HG02938 (cell line): ENCODE data around the gene ENTPD6.

Experiments
- ATAC-seq: cut with Tn5 transposase; IDR thresholded peaks from one replicate; pipeline ENCODE4 v1.9.1; 2021; ENCODE audit warnings: mild to moderate bottlenecking, moderate library complexity; ENCODE audit not compliant: unreplicated experiment

The ENTPD6 gene

DNA sequence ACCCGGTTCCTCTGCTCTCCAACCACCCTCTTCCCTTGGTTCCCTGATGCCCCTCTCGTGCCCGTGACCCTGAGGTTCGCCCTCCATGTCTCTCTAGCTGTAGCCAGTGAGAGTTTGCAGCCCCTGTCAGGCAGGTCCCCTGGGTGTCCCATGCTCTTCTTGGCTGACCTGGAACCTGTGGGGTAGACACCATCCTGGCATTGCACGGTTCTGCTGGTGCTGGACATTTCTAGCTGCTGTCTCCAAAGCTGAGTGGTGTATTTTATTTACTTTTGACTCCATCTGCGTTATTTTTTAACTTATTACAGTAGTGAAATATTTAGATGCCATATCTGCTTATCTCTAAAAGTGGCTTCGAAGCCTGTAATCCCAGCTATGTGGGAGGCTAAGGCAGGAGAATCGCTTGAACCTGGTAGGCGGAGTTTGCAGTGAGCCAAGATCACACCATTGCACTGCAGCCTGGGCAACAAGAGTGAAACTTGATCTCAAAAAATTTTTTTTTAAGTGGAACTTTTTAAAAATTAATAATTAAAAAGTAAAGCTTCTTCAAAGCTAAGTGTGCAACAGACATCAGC is 12.5 kb downstream of the ENTPD6 start:
- no peak for ATAC-seq

DNA sequence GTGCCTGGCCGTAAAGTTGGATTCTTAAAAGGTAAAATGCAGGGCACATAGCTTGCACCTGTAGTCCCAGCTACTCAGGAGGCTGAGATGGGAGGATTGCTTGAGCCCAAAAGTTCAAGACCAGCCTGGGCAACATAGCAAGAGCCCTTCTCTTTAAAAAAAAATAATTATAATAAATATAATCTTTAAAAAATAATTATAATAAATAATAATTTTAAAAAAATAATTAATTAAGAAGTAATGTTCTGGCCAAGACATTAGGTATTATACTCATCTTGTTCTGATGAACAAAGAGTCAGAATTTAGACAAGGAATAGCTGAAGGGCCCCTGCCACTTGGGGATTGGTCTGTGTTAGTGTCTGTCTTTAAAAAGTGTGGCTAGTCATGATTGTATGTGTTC is 13.9 kb downstream of the ENTPD6 start:
- ATAC-seq = no peak

GRCh38 chr20:25209911-25210310 is 14.4 kb downstream of the ENTPD6 start:
- ATAC-seq = no peak

- no peak for ATAC-seq
Observed at GRCh38 chr20:25211273-25211672, 15.8 kb downstream of the ENTPD6 start.

DNA sequence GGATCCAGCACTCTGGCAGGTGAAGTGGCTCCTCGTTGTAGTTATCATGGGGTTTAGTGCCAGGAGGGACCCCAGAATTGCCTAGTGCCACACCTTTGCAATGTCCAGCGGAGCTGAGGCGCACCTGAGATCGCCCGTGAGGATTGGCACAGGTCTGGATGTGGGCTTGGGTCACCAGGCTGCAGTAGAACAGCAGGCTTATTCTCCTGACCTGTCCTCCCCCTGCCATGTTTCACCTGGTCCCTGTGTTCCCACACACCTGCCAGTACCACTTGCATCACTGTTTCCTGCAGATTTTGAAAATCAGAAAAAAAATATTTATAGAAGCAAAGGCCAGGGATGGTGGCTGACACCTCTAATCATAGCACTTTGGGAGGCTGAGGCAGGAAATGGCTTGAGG is 16.7 kb downstream of the ENTPD6 start:
- ATAC-seq = no peak

DNA sequence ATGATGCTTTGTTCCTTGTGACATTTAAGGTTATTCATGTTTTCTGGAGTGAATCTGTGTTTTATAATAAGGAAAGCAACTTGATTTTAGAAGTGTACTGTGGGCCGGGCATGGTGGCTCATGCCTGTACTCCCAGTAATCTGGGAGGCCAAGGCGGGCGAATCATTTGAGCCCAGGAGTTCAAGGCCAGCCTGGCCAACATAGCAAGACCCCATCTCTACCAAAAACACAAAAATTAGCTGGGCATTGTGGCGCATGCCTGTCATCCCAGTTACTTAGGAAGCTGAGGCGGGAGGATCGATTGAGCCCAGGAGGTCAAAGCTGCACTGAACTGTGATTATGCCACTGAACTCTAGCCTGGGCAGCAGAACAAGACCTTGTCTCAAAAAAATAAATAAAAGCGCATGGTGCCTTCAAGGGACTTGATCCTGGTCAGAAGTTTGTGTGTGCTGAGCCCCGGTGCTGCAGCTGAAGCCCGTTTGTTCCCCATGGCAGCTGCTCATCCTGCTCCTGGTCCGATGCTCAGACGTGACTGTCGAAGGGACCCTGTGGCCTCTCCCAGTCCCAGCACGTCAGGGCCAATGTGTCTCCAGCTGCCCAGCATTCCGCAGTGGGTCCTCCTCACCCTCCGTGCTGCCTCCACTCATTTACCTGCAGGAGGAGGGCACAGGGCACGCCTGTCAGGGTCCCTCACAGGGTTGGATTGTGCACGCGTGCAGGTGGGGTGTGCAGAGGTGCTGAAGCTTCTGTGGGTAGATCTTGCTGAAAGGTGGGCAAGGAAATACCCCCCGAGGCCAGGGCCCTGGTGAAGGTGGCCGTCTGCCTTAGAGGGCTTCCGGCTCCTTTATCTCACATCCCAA is 18.3 kb downstream of the ENTPD6 start:
- no peak for ATAC-seq

DNA sequence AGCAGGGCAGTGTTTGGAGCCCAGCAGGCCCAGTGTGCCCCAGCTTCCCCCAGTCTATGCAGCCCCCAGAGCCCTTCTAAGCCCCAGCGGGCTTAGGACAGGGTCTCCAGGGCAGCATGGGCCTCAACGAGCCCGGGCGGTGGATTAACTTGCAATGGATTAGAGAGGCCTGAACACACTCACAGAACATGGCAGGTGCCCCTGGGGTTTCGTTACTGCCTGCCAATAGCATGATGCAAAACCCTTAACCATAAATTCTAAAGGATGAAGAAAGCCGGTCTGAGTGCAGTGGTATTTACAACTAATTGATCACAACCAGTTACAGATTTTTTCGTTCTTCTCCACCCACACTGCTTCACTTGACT is 18.9 kb downstream of the ENTPD6 start:
- no peak for ATAC-seq

GRCh38 chr20:25214819-25215218 is 19.3 kb downstream of the ENTPD6 start:
- no peak for ATAC-seq

- ATAC-seq = no peak
Observed at GRCh38 chr20:25215521-25215920, 20.0 kb downstream of the ENTPD6 start.

- ATAC-seq = no peak
Observed at GRCh38 chr20:25216199-25216945, 20.9 kb downstream of the ENTPD6 start.

DNA sequence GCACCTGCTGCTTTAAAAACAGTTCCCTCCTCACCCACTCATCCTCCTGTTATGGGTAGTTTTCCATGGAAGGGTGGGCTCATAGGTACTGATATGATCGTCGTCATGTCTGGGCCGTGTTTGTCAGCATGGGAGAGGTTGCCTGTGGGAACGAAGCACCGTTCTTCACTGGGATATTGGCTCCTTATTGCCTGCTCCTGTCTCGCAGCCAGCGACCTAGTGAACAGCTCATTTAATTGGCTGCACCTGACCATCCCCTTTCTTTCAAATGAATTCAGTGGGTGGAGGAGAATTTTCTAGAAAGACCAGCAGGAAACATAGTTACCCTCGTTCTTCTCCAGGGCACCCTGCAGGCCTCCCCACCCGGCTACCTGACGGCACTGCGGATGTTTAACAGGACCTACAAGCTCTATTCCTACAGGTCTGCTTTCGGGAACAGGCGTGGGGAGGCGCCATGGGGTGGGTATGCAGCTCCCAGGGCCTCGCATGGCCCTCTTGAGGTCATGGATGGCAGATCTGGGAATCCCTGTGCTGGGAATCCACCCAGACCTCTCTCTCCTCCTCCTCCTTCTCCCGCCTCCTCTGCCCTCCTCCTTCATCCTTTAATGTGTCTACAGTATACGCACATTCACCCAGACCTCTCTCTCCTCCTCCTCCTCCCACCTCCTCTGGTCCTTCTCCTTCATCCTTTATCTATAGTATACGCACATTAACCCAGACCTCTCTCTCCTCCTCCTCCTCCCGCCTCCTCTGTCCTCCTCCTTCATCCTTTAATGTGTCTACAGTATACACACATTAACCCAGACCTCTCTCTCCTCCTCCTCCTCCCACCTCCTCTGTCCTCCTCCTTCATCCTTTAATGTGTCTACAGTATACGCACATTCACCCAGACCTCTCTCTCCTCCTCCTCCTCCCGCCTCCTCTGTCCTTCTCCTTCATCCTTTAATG is 21.9 kb downstream of the ENTPD6 start:
- ATAC-seq = no peak

GRCh38 chr20:25218109-25218486 is 22.6 kb downstream of the ENTPD6 start:
- ATAC-seq = no peak

DNA sequence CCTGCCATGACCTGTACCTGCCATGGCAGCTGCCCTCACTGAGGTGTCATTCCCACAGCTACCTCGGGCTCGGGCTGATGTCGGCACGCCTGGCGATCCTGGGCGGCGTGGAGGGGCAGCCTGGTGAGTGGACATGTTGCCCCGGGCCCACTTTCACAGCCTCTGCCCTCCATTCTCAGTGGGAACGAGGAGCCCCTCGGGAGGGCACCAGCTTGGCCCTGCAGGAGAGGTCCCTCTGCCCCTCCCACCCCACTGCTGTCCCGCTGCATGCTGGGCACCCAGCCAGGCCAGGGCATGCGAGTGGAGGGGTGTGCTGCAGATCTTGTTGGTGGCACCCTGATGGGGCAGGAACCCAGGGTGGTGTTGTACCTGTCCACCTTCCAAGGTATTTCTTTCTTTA is 23.0 kb downstream of the ENTPD6 start:
- ATAC-seq = no peak

GRCh38 chr20:25219365-25219764 is 23.9 kb downstream of the ENTPD6 start:
- ATAC-seq = no peak

DNA sequence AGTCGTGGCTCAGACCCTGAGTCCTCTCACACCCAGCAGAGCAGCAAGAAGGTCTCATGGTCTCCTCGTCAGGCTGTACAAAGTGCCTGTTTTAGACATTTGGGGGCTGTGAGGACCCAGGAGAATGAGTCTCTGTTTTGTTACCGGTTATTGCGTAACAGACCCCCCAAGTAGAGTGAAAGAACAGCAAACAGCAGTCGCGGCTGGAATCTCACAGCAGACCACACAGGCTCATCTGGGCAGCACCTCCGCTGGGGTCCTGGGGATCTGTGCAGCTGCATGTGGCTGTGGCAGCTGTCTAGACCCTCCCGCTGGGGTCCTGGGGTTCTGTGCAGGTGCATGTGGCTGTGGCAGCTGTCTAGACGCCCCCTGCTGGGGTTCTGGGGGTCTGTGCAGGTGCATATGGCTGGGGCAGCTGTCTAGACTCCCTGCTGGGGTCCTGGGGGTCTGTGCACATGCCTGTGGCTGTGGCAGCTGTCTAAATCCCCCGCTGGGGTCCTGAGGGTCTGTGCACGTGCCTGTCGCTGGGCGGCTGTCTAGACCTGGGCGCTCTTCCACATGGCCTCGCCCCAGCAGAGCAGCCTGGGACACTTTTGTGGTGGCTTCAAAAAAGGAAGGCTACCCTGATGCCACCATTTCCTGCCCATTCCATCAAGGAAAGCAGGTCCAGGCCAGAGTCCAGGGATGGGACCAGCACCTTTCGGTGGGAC is 24.7 kb downstream of the ENTPD6 start:
- ATAC-seq = no peak

DNA sequence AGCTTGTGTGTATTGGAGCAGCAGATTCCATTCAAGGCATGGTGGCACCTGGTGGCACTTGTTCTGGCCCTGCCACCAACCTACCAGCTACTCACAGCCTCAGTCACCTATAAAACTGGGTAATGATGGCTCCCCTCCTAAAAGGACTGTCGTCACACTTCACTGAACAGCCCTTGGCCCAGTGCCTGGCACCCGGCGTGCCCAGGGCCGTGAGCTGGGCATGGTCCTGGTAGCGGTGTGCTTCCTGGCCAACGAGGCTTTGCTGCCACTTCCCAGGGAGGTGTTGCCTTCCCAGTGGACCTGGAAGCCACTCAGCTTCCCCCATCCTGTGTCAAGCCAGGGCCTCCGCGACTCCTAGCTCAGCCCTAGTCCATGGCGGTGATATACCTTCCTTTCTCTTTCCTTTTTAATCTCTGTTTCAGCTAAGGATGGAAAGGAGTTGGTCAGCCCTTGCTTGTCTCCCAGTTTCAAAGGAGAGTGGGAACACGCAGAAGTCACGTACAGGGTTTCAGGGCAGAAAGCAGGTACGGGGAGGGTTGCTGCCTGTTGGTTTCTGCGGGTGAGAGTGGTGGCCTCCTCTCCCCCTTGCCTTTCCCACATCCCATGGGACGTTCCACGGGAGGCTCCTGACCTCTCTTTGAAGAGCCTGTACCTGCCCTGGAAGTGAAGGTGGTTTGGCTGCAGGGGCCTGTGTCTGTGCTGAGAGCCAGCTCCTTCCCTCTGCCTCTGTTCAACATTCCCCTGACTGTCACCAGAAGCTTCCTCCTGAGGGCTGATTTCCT is 25.5 kb downstream of the ENTPD6 start:
- ATAC-seq = no peak

DNA sequence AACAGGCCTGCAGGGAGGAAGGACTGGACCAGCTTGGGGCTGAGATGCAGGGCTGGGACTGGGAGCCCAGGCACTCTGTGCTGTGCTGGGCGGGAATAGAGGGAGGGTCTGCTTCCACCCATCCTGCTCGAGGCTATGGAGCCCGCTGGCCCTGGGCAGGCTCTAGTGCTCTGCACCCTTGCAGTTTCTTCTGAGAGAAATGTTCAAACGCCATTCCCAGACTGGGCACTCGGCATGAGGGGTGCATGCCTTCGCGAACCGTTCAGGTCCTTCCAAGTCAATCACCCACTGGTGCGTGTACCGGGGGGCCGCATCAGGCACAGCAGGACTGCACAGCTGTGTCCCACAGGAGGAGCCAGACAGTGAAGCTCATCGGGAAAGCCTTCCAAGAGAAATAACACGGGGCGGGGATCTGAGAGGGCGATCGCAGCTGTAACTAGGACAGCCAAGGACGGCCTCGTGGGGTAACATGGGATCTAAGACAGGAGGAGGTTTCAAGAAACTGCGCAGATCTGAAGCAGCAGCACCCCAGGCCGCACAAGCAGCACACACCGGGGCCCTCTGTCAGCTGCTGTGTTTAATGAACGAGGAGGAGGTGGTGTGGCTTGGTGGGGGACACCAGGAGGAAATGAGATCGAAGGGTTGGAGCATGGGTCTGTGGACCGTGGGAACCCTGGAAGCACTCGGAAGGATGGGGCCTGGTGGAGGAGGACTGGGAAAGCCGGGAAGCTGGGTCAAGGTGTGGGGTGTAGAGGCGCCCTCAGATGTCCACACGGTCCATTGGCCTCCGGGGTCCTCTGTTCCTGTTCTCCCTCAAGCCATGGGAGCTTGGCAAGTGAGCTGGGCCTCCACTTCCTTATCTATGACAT is 26.3 kb downstream of the ENTPD6 start:
- no peak for ATAC-seq

DNA sequence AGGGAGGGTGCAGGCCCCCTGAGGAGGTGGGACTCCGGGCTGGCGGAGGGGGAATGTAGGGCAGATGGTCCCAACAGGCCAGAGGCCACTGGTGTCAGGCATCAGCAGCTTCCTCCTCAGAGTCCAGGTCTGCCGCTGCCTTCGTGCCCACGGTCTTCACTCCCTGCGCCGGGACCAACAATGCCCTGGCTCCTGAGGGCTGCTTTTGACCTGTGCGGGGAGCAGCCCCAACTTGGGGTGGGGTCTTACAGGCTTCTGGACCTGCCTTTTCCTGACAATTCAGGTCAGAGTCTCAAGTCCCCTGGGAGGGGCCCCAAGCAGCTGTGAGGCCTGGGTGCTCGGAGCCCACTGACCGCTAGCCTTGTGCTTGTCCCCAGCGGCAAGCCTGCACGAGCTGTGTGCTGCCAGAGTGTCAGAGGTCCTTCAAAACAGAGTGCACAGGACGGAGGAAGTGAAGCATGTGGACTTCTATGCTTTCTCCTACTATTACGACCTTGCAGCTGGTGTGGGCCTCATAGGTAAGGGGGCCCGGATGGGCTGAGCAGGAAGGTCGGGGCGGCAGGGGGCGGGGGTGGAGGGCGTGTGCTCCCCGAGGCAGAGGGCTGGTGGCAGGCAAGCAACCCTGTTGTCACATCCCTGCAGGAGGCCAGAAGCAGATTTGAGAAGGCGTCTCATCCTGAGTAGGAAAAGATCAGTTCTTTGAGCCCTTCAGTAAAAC is 27.1 kb downstream of the ENTPD6 start:
- no peak for ATAC-seq
